HG03521 (cell line): ENCODE measurements around the gene MLPH.
A peak's percentile ranks its signal among the peaks of the same experiment; 100 is the strongest.

Experiments used
- ATAC-seq: cut with Tn5 transposase; IDR thresholded peaks from one replicate; pipeline ENCODE4 v1.9.1; 2021; ENCODE audit warnings: mild to moderate bottlenecking, moderate library complexity; ENCODE audit not compliant: unreplicated experiment

The MLPH gene

GRCh38 chr2:237597196-237598145, 110.4 kb downstream of the MLPH start:
- no peak for ATAC-seq

- ATAC-seq: no peak
Observed at GRCh38 chr2:237598468-237599208, 111.6 kb downstream of the MLPH start.

- no peak for ATAC-seq
Observed at GRCh38 chr2:237599465-237600110, 112.5 kb downstream of the MLPH start.

DNA sequence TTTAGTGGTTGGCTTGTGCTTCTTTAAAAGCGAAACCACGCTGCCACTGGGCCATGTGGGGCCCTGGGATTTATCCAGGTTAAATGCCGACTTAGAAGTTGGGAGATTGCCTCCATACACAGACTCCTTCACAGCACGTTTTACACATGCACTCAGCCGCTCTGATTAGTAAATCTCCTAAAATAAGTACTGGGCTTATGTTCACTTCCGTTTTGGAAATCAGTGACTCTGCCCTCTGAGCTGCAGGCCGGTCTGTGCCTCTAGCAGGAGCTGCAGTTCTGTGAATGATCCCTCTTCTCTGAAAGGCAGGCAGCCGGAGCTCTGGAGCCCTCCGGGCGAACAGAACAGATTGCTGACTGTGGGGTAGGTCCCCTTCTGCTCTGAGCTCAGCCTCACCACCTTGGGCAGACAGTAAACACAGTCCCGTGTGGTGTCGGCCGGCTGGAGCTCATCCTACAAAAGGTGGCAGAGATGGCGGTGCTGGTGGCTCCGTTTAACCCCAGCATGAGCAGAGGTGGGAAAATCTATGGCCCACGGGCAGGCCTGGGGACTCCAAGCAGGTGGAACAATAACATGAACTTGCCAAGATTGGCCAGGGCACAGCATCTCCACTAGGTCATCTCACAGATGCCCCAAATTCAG, 113.3 kb downstream of the MLPH start:
- ATAC-seq: no peak

DNA sequence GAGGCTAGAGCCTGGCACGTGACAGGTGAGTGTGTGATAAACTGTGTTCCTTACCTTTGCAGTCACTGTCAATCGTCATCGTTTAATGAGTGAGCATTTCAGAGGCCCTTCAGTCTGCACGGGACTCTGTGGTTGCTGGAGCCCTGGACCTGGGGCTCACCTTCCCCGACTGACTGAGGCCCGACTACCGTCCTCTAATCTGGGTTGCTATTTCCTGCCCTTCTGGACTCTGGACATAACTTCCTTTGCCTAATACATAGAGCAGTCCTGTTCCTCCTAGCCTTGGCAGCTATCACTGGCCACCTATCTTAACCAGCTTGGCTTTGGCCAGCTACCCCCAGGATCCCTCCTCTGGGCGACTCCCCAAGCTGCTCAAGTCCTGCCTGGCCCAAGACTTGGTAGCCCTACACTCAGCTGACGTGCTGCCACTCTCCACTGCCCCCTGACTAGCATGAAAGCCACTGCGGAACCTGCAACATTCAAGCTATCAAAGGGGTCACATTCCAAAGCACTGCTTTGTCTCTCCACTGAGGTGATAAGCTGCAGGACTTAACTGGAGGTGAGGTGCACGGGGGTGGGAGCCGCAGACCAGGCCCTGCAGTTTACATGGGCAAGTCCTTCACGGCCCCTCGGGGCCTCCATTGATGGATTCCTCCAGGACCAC, 114.5 kb downstream of the MLPH start:
- no peak for ATAC-seq

DNA sequence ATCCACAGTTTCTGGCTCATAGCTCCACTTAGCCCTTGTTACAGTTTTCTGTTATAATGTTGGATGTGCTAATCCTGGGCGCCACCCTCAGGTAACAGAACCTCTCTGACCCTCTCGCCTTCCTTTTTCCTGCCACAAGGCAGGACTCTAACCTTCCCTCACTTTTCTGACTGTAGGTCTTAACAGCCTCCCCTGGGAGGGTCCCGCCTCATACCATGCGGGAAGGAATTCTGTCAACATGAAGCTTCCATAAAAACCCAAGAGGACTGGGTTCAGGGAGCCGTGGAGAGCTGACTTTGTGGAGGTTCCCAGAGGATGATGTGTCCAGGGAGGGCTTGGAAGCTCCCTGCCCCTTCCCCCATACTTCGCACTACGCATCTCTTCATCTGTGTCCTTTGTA, 115.4 kb downstream of the MLPH start:
- no peak for ATAC-seq

GRCh38 chr2:237603049-237603717, 116.1 kb downstream of the MLPH start:
- ATAC-seq: no peak

GRCh38 chr2:237603718-237604362, 116.8 kb downstream of the MLPH start:
- ATAC-seq: peak; percentile 59

DNA sequence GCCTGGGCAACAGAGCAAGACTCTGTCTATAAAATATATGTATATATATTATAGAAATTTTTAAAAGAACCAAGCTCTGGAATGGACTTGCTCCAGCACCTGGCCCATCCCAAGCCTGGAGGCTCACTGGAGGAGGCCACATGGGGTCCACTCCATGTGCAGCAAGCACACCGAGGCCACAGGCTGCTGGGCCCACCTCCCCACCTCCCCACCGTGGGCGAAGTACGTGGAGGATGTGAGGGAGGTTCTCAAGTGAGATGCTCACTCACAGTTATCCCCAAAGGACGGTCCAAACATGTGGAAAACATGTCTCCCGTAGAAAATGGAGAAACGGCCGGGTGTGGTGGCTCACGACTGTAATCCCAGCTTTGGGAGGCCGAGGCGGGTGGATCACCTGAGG, 117.3 kb downstream of the MLPH start:
- ATAC-seq: no peak
